IMR-90 (cell line): Measurements from ENCODE around the gene MDP1. TPM values are rescaled to one million over a fixed set of nuclear protein-coding genes. Genes with fewer than 3 reads are reported as not detected.

Experiments
- ATAC-seq: fragments of 200-7000 bp; cut with Tn5 transposase; 2 replicates; pipeline ENCODE4 v1.9.1; 2020; ENCODE audit warnings: low read depth, mild to moderate bottlenecking, moderate library complexity
- BruUV-seq: library from RNA; stranded (reverse); fragments of 400-500 nt; replicated peaks from 2 replicates; lab custom pipeline; 2021; lab: Mats Ljungman, UMichigan
- CTCF ChIA-PET: fragments of 300-600 bp; formaldehyde crosslinking; extraction: SDS; loops from one replicate; lab custom pipeline; 2021; ENCODE audit warnings: antibody characterized with exemption; lab: Yijun Ruan, JAX
- POLR2A ChIA-PET: fragments of 300-600 bp; sonication (Branson Sonifier 250); formaldehyde crosslinking; loops from one replicate; lab custom pipeline; 2022; ENCODE audit warnings: antibody characterized with exemption; ENCODE audit not compliant: unreplicated experiment; lab: Charles Lee
- DNase-seq: peaks from one replicate; pipeline ENCODE4 v3.0.0; 2013
- H2AFZ ChIP-seq: replicated peaks from 2 replicates; pipeline ENCODE3; 2013; ENCODE audit warnings: low read length, mild to moderate bottlenecking; ENCODE audit not compliant: poor library complexity
- H2AK5ac ChIP-seq: 2 replicates; pipeline ENCODE4 v1.6.1; 2013; ENCODE audit warnings: low read depth, low read length, inconsistent platforms
- H2AK9ac ChIP-seq: replicated peaks from 2 replicates; pipeline ENCODE3; 2013; ENCODE audit warnings: mild to moderate bottlenecking, low read depth, low read length, moderate library complexity; ENCODE audit not compliant: poor library complexity
- H2BK120ac ChIP-seq: 2 replicates; pipeline ENCODE4 v1.6.1; 2013; ENCODE audit warnings: low read depth, low read length, inconsistent platforms
- H2BK15ac ChIP-seq: 3 replicates; pipeline ENCODE4 v1.6.1; 2013; ENCODE audit warnings: low read depth, low read length, inconsistent platforms
- H2BK20ac ChIP-seq: 2 replicates; pipeline ENCODE4 v1.6.1; 2013; ENCODE audit warnings: low read depth, mild to moderate bottlenecking, inconsistent platforms, low read length, moderate library complexity
- H2BK5ac ChIP-seq: 2 replicates; pipeline ENCODE4 v1.6.1; 2013; ENCODE audit warnings: mild to moderate bottlenecking, low read depth, low read length, inconsistent platforms; ENCODE audit not compliant: poor library complexity, severe bottlenecking
- H3K14ac ChIP-seq: replicated peaks from 2 replicates; pipeline ENCODE4 v1.6.1; 2013; ENCODE audit warnings: low read depth, low read length, inconsistent platforms
- H3K18ac ChIP-seq: 2 replicates; pipeline ENCODE4 v1.6.1; 2013; ENCODE audit warnings: low read depth, low read length, control low read depth
- H3K23ac ChIP-seq: 2 replicates; pipeline ENCODE4 v1.6.1; 2013; ENCODE audit warnings: low read depth, low read length, inconsistent platforms
- H3K27ac ChIP-seq: 2 replicates; pipeline ENCODE4 v1.5.1; 2013; ENCODE audit warnings: mild to moderate bottlenecking, control low read depth, low read length; ENCODE audit not compliant: insufficient read depth
- H3K27me3 ChIP-seq: 2 replicates; pipeline ENCODE4 v1.6.1; 2013; ENCODE audit warnings: low read length; ENCODE audit not compliant: control insufficient read depth, insufficient read depth
- H3K36me3 ChIP-seq: 2 replicates; pipeline ENCODE4 v1.6.1; 2013; ENCODE audit warnings: low read length, mixed read lengths; ENCODE audit not compliant: control insufficient read depth, insufficient read depth
- H3K4ac ChIP-seq: 2 replicates; pipeline ENCODE4 v1.6.1; 2013; ENCODE audit warnings: low read depth, low read length, inconsistent platforms
- H3K4me1 ChIP-seq: 2 replicates; pipeline ENCODE4 v1.6.1; 2013; ENCODE audit warnings: low read length, mixed read lengths; ENCODE audit not compliant: control insufficient read depth, insufficient read depth
- H3K4me2 ChIP-seq: 2 replicates; pipeline ENCODE4 v1.6.1; 2013; ENCODE audit warnings: low read depth, mild to moderate bottlenecking, control low read depth, low read length, moderate library complexity
- H3K4me3 ChIP-seq: 2 replicates; pipeline ENCODE4 v1.5.1; 2013; ENCODE audit warnings: low read depth, mild to moderate bottlenecking, control low read depth, low read length, moderate library complexity; ENCODE audit not compliant: insufficient read depth
- H3K56ac ChIP-seq: 2 replicates; pipeline ENCODE4 v1.6.1; 2013; ENCODE audit warnings: low read length, inconsistent platforms; ENCODE audit not compliant: insufficient read depth; ENCODE audit errors: extremely low read depth
- H3K79me1 ChIP-seq, 2 experiments: 2 replicates each; pipeline ENCODE4 v1.6.1; 2013; ENCODE audit warnings: low read length in 2 of 2, inconsistent platforms in 1 of 2, low read depth in 1 of 2
- H3K9ac ChIP-seq: 2 replicates; pipeline ENCODE4 v1.6.1; 2013; ENCODE audit warnings: low read depth, low read length, control low read depth
- H3K9me1 ChIP-seq: 2 replicates; pipeline ENCODE4 v1.6.1; 2013; ENCODE audit warnings: low read length, inconsistent platforms; ENCODE audit not compliant: insufficient read depth
- H3K9me3 ChIP-seq: 2 replicates; pipeline ENCODE4 v1.6.1; 2013; ENCODE audit warnings: low read length; ENCODE audit not compliant: control insufficient read depth, insufficient read depth
- H4K20me1 ChIP-seq: 2 replicates; pipeline ENCODE4 v1.6.1; 2013; ENCODE audit warnings: low read length, inconsistent platforms; ENCODE audit not compliant: insufficient read depth
- H4K5ac ChIP-seq: 2 replicates; pipeline ENCODE4 v1.6.1; 2013; ENCODE audit warnings: mild to moderate bottlenecking, low read depth, low read length, control low read depth
- H4K8ac ChIP-seq, 2 experiments: 2 replicates each; pipeline ENCODE4 v1.6.1; 2013; ENCODE audit warnings: low read depth in 2 of 2, low read length in 2 of 2, control low read depth in 1 of 2, inconsistent platforms in 1 of 2
- H4K91ac ChIP-seq: 2 replicates; pipeline ENCODE4 v1.6.1; 2013; ENCODE audit warnings: low read depth, low read length, inconsistent platforms; ENCODE audit not compliant: insufficient read depth
- BHLHE40 ChIP-seq: fragments of 150-350 bp; IDR thresholded peaks from 2 replicates; pipeline ENCODE4 v1.6.1; 2016; ENCODE audit warnings: mild to moderate bottlenecking, low read depth, low read length
- CEBPB ChIP-seq: IDR thresholded peaks from 2 replicates; pipeline ENCODE4 v1.6.1; 2012; ENCODE audit warnings: low read depth, low read length, improper control_type of control experiment
- CHD1 ChIP-seq: IDR thresholded peaks from 2 replicates; pipeline ENCODE4 v1.6.1; 2012; ENCODE audit warnings: low read depth, low read length, improper control_type of control experiment
- FOS ChIP-seq: fragments of 150-350 bp; IDR thresholded peaks from 2 replicates; pipeline ENCODE4 v1.6.1; 2016; ENCODE audit warnings: low read depth, low read length
- MAFK ChIP-seq: IDR thresholded peaks from 2 replicates; pipeline ENCODE4 v1.6.1; 2012; ENCODE audit warnings: low read depth, low read length, improper control_type of control experiment
- MAZ ChIP-seq: IDR thresholded peaks from 2 replicates; pipeline ENCODE4 v1.6.1; 2012; ENCODE audit warnings: low read depth, mild to moderate bottlenecking, low read length, improper control_type of control experiment, moderate library complexity, borderline replicate concordance
- MXI1 ChIP-seq: IDR thresholded peaks from 2 replicates; pipeline ENCODE4 v1.6.1; 2012; ENCODE audit warnings: low read depth, mild to moderate bottlenecking, low read length, moderate library complexity, borderline replicate concordance
- NFE2L2 ChIP-seq: fragments of 150-350 bp; IDR thresholded peaks from 2 replicates; pipeline ENCODE4 v1.6.1; 2016; ENCODE audit warnings: low read depth, mild to moderate bottlenecking, low read length
- POLR2A ChIP-seq: IDR thresholded peaks from 2 replicates; pipeline ENCODE4 v1.6.1; 2012; ENCODE audit warnings: mild to moderate bottlenecking, low read depth, low read length
- RAD21 ChIP-seq: IDR thresholded peaks from 2 replicates; pipeline ENCODE4 v1.6.1; 2012; ENCODE audit warnings: low read length, improper control_type of control experiment
- RCOR1 ChIP-seq: IDR thresholded peaks from 2 replicates; pipeline ENCODE4 v1.6.1; 2012; ENCODE audit warnings: mild to moderate bottlenecking, low read length, improper control_type of control experiment; ENCODE audit not compliant: insufficient replicate concordance
- RFX5 ChIP-seq: IDR thresholded peaks from 2 replicates; pipeline ENCODE4 v1.8.0; 2012; ENCODE audit warnings: low read depth, mild to moderate bottlenecking, low read length, moderate library complexity
- SMC3 ChIP-seq: fragments of 150-350 bp; IDR thresholded peaks from 2 replicates; pipeline ENCODE4 v1.6.1; 2016; ENCODE audit warnings: low read depth, mild to moderate bottlenecking, antibody characterized with exemption, low read length, moderate library complexity
- WGBS, 2 experiments: methylation state at CpG; one replicate each; pipeline versions ENCODE4 v1.1.5 to v1.1.7; 2013; ENCODE audit warnings: missing lambda C conversion rate in 2 of 2; ENCODE audit not compliant: insufficient read length in 1 of 2; ENCODE audit errors: extremely low coverage in 2 of 2; 5-methylcytosine and 5-hydroxymethylcytosine counted together
- dilution Hi-C: fragments of 300-500 bp; cut with HindIII; formaldehyde crosslinking; loops from one replicate; pipeline ENCODE4 v1.14.3; 2018; ENCODE audit warnings: low sequenced_read_pairs; ENCODE audit not compliant: unreplicated experiment
- in situ Hi-C: fragments of 300-500 bp; cut with MboI; formaldehyde crosslinking; loops from 3 replicates; pipeline ENCODE4 v1.14.3; 2019; ENCODE audit warnings: low sequenced_read_pairs, inconsistent platforms, mixed read lengths
- intact Hi-C: fragments of 100-400 bp; cut with micrococcal nuclease; formaldehyde crosslinking; loops from 2 replicates; pipeline ENCODE4 v1.10.0; 2022
- polyA plus RNA-seq, 3 experiments: library from polyadenylated mRNA; depleted of rRNA; stranded (reverse); fragments of >200 nt; gene quantifications; 2 replicates each; pipeline ENCODE4 v1.2.3, GENCODE V29; 2012; ENCODE audit warnings: low replicate concordance in 1 of 3
- total RNA-seq: library from RNA; depleted of rRNA; stranded (reverse); fragments of >200 nt; gene quantifications from 2 replicates; pipeline ENCODE4 v1.2.3, GENCODE V29; 2012
- TF ChIP-seq, protein P1 (sequence below): conservative IDR thresholded peaks from 2 replicates; pipeline ENCODE4 v1.5.1; 2012; ENCODE audit warnings: mild to moderate bottlenecking, low read depth, low read length, improper control_type of control experiment
- TF ChIP-seq, protein P2 (sequence below): fragments of 150-350 bp; IDR thresholded peaks from 2 replicates; pipeline ENCODE4 v1.6.1; 2017; ENCODE audit warnings: mild to moderate bottlenecking, antibody characterized with exemption, low read length, low read depth

Gene MDP1
- total and polyA plus RNA-seq, 2 of the 4 experiments (the other 2 are of a cell fraction): 15.1 to 17.8 TPM

DNA sequence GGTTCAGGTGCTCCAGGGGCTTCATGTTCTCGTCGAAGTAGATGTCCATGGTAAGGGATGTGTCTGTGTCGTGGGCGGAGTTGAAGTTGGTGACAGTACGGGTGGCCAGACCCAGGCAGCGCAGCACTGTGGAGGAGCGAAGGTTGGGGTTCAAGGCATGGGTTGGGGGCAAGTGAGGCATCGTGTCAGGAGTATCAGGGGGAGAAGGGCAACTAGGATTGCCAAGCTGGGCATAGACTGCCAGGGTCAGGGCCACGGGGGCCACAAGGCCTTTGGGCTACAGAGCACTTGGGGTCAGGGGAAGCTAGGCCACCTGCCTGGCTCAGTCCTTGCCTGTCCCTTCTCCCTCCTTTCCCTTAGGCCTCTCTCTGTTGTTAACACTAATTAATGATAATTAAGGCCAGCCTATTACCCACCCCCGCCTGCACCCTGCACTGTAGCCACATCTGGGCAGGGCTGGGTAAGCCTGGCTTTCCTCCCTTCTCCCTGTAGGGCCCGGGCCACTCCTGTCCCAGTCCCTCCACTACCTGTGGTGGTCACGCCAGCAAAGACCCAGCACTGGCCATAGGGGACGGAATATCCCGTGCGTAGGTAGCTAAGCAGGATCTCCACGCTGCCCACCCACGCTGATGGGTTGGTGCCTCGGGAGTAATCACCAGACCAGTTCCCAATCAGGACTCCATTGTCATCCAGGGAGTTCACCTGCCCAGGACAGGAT lies 42.8 kb upstream of the MDP1 start (continued):
- TF ChIP-seq NFE2L2: no peak

DNA sequence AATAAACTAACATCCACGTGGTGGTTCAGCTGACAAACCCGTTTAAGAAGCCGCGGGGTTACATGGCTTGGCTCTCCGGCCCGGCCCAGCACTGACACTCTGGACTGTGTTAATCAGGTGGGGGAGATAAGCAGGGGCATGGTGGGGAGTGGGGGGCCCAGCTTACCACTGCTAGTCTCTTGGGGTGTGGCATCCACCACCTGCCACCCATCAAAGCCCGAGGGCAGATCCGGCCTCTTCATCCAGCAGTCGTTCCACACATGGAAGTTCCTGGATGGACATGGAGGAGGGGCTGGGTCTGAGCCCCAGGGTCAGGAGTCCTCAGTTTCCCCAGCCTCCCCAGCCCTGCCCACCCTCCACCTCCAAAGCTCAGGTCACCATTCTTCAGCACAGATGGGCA lies 42.3 kb upstream of the MDP1 start:
- no TSS peak for BruUV-seq
- CTCF ChIA-PET: no interaction called here
- no peak for TF ChIP-seq SMC3
- no peak for TF ChIP-seq MAZ
- TF ChIP-seq FOS: no peak
- no peak for TF ChIP-seq NFE2L2
- TF ChIP-seq RAD21: no peak
- no peak for TF ChIP-seq CEBPB
- TF ChIP-seq, protein P1, sequence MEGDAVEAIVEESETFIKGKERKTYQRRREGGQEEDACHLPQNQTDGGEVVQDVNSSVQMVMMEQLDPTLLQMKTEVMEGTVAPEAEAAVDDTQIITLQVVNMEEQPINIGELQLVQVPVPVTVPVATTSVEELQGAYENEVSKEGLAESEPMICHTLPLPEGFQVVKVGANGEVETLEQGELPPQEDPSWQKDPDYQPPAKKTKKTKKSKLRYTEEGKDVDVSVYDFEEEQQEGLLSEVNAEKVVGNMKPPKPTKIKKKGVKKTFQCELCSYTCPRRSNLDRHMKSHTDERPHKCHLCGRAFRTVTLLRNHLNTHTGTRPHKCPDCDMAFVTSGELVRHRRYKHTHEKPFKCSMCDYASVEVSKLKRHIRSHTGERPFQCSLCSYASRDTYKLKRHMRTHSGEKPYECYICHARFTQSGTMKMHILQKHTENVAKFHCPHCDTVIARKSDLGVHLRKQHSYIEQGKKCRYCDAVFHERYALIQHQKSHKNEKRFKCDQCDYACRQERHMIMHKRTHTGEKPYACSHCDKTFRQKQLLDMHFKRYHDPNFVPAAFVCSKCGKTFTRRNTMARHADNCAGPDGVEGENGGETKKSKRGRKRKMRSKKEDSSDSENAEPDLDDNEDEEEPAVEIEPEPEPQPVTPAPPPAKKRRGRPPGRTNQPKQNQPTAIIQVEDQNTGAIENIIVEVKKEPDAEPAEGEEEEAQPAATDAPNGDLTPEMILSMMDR: no peak
- TF ChIP-seq, protein P2, sequence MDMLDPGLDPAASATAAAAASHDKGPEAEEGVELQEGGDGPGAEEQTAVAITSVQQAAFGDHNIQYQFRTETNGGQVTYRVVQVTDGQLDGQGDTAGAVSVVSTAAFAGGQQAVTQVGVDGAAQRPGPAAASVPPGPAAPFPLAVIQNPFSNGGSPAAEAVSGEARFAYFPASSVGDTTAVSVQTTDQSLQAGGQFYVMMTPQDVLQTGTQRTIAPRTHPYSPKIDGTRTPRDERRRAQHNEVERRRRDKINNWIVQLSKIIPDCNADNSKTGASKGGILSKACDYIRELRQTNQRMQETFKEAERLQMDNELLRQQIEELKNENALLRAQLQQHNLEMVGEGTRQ: no peak
- TF ChIP-seq RFX5: no peak
- TF ChIP-seq BHLHE40: no peak
- TF ChIP-seq CHD1: no peak
- TF ChIP-seq RCOR1: no peak
- TF ChIP-seq MAFK: no peak
- no peak for TF ChIP-seq MXI1
- TF ChIP-seq POLR2A: no peak

More for the DNA sequence above, 42.3 kb upstream of the MDP1 start:
- DNase-seq (no peak), ATAC-seq (no peak)
- Histone ChIP-seq H4K5ac (no peak overlapping the region), H2AK5ac (no peak overlapping the region; the same call in 1 of the 2 replicates), H4K8ac (no peak overlapping the region), H3K23ac (no peak overlapping the region), H4K20me1 (no peaks in the 10 kb centered on the region), H4K91ac (no peak overlapping the region), H3K9ac (no peak overlapping the region), H2AFZ (no peak overlapping the region), H3K36me3 (peaks cover 2% of the 10 kb centered on the region; the same call in 1 of the 2 replicates), H2BK20ac (no peak overlapping the region), H3K4me3 (no peak overlapping the region), H2BK15ac (no peak overlapping the region), H2BK5ac (no peak overlapping the region), H3K27ac (no peak overlapping the region), H3K4me1 (peaks cover 8% of the 10 kb centered on the region), H3K4me2 (no peak overlapping the region), H3K9me1 (peaks cover 19% of the 10 kb centered on the region; the same call in 1 of the 2 replicates), H3K18ac (no peak overlapping the region), H3K4ac (no peak overlapping the region; the same call in 1 of the 2 replicates), H3K79me1 (peaks cover 0 to 2% of the 10 kb centered on the region in 2 experiments; a peak in 1 of 4 replicates), H3K14ac (no peak overlapping the region), H3K56ac (no peak overlapping the region), H2BK120ac (no peak overlapping the region), H3K27me3 (no peaks in the 10 kb centered on the region), H2AK9ac (no peak overlapping the region), H3K9me3 (no peaks in the 10 kb centered on the region)
- intact Hi-C loops (no loop called here), in situ Hi-C loops (no loop called here), dilution Hi-C loops (no loop called here)
- POLR2A ChIA-PET: no interaction called here
- WGBS, 2 experiments: no CpG with 5 or more reads among the region's 9 CpGs
